ENCODE measurements around the gene POLDIP2.

- no peak for TF ChIP-seq CTCF (IDR thresholded peaks at IDR 0.05)
- TF ChIP-seq POLR2AphosphoS5 (IDR thresholded peaks at IDR 0.05): no peak
- TF ChIP-seq POLR2A (IDR thresholded peaks at IDR 0.05): no peak
Measured at GRCh38 chr17:28327709-28328108, 29.6 kb downstream of the POLDIP2 start.

All from upper lobe of left lung (tissue), 4 donors.